Measurements from ENCODE around the gene BCL7A. TPM values are rescaled to one million over a fixed set of nuclear protein-coding genes. Genes with fewer than 3 reads are reported as not detected.

The BCL7A gene
- polyA plus RNA-seq, 3 donors, result 39.8 to 45.1 (median 40.7) TPM

Other genes with a start within 250 kb of the BCL7A start
- 10 to 100 TPM; 12.3 to 13.2 (median 12.9) TPM for gene RHOF, start 228.2 kb upstream of the BCL7A start, polyA plus RNA-seq (ENCODE audit: insufficient read length in 3 of 3)
- 10 to 100 TPM; 16.6 to 20.5 (median 17.9) TPM for gene SETD1B, start 217.9 kb upstream of the BCL7A start, polyA plus RNA-seq (ENCODE audit: insufficient read length in 3 of 3)
- gene HPD, start 163.0 kb upstream of the BCL7A start, polyA plus RNA-seq (ENCODE audit: insufficient read length in 3 of 3), result 1 to 10 TPM; 3.2 to 5.0 (median 4.4) TPM
- 10 to 100 TPM; 48.3 to 60.2 (median 57.2) TPM for gene PSMD9, start 133.1 kb upstream of the BCL7A start, polyA plus RNA-seq (ENCODE audit: insufficient read length in 3 of 3)
- gene CFAP251, start 103.3 kb upstream of the BCL7A start, polyA plus RNA-seq (ENCODE audit: insufficient read length in 3 of 3), result 10 to 100 TPM in 2 of 3 donors, 1 to 10 TPM in 1; 7.8 to 16.1 (median 15.4) TPM
- gene MLXIP, start 56.9 kb downstream of the BCL7A start, polyA plus RNA-seq (ENCODE audit: insufficient read length in 3 of 3), result 10 to 100 TPM; 32.7 to 52.6 (median 46.4) TPM
- not detected for gene IL31, start 152.3 kb downstream of the BCL7A start, polyA plus RNA-seq (ENCODE audit: insufficient read length in 3 of 3)
- gene LRRC43, start 161.2 kb downstream of the BCL7A start, polyA plus RNA-seq (ENCODE audit: insufficient read length in 3 of 3), result 1 to 10 TPM; 4.8 to 8.7 (median 8.0) TPM
- 1 to 10 TPM; 3.6 to 4.5 (median 4.2) TPM for gene B3GNT4, start 181.8 kb downstream of the BCL7A start, polyA plus RNA-seq (ENCODE audit: insufficient read length in 3 of 3)
- 10 to 100 TPM; 65.1 to 74.3 (median 70.1) TPM for gene DIABLO, start 204.2 kb downstream of the BCL7A start, polyA plus RNA-seq (ENCODE audit: insufficient read length in 3 of 3)
- gene VPS33A, start 244.6 kb downstream of the BCL7A start, polyA plus RNA-seq (ENCODE audit: insufficient read length in 3 of 3), result 10 to 100 TPM; 16.2 to 23.5 (median 18.2) TPM